Vagina (tissue), 2 donors: Measurements from ENCODE around the gene ATPAF1.

Experiments used
- CTCF ChIP-seq, 3 experiments: fragments of 450-650 bp in 2 of 3; fragments of 200-600 bp in 1 of 3; sonication (generic) in 1 of 3; IDR thresholded peaks; one replicate each; pipeline ENCODE4 v1.5.1; 2017 to 2019; ENCODE audit warnings: antibody characterized with exemption in 3 of 3, mild to moderate bottlenecking in 2 of 3, moderate library complexity in 2 of 3
- POLR2A ChIP-seq, 2 donors: fragments of 450-650 bp; IDR thresholded peaks; one replicate each; pipeline ENCODE4 v1.6.1; 2017; ENCODE audit warnings: antibody characterized with exemption in 2 of 2, mild to moderate bottlenecking in 2 of 2, moderate library complexity in 2 of 2

- TF ChIP-seq CTCF (IDR thresholded peaks at IDR 0.05) = no peak
- TF ChIP-seq POLR2A (IDR thresholded peaks at IDR 0.05) = no peak
Observed at GRCh38 chr1:46673749-46674182, 5.6 kb upstream of the ATPAF1 start.
